NCI-H146 (cell line): Measurements from ENCODE around the gene MAIP1.

Source experiments
- DNase-seq: peaks from one replicate; lab custom pipeline; 2025; lab: John Stamatoyannopoulos, UW

The MAIP1 gene

GRCh38 chr2:199991691-199992090 is 36.3 kb downstream of the MAIP1 start:
- no peak for DNase-seq

- no peak for DNase-seq
Observed at GRCh38 chr2:199992296-199992695, 36.9 kb downstream of the MAIP1 start.

- no peak for DNase-seq
Observed at GRCh38 chr2:199994371-199994770, 39.0 kb downstream of the MAIP1 start.

GRCh38 chr2:199994896-199995295 is 39.5 kb downstream of the MAIP1 start:
- no peak for DNase-seq

- DNase-seq, result no peak
Observed at GRCh38 chr2:199997296-199997695, 41.9 kb downstream of the MAIP1 start.

- no peak for DNase-seq
Observed at GRCh38 chr2:199999166-199999565, 43.8 kb downstream of the MAIP1 start.

- no peak for DNase-seq
Observed at GRCh38 chr2:200000444-200001163, 45.2 kb downstream of the MAIP1 start.

GRCh38 chr2:200003444-200003843 is 48.1 kb downstream of the MAIP1 start:
- DNase-seq, result no peak

GRCh38 chr2:200005675-200006074 is 50.3 kb downstream of the MAIP1 start:
- DNase-seq, result no peak

GRCh38 chr2:200007306-200007705 is 51.9 kb downstream of the MAIP1 start:
- no peak for DNase-seq

- no peak for DNase-seq
Observed at GRCh38 chr2:200012401-200012800, 57.0 kb downstream of the MAIP1 start.
